ENCODE results near the gene ARL15.

ARL15 gene

GRCh38 chr5:54180630-54181031, 129.7 kb downstream of the ARL15 start:
- ATAC-seq (replicated peaks) (no peak), DNase-seq (no peak)
- no peaks in the 10 kb centered on the region for H3K36me3 Mint-ChIP-seq (ENCODE audit: insufficient read depth)
- H3K4me1 Mint-ChIP-seq (ENCODE audit: low read depth in 2 of 2), result peaks cover 11 to 36% of the 10 kb centered on the region in 2 donors
- no peaks in the 10 kb centered on the region for H3K9me3 Mint-ChIP-seq
- no peak overlapping the region for H3K4me3 Mint-ChIP-seq
- H3K27ac Mint-ChIP-seq, result no peak overlapping the region
- no peaks in the 10 kb centered on the region for H3K27me3 Mint-ChIP-seq

GRCh38 chr5:54178991-54179390, 131.4 kb downstream of the ARL15 start:
- ATAC-seq (replicated peaks) (no peak), DNase-seq (no peak)
- Mint-ChIP-seq H3K4me1 (ENCODE audit: low read depth in 2 of 2) (peaks cover 9 to 45% of the 10 kb centered on the region in 2 donors), H3K27ac (peak overlapping the region in 1 of 2 donors; percentile 77), H3K27me3 (no peaks in the 10 kb centered on the region), H3K9me3 (no peaks in the 10 kb centered on the region), H3K4me3 (no peak overlapping the region), H3K36me3 (ENCODE audit: insufficient read depth) (no peaks in the 10 kb centered on the region)

- no peak overlapping the region for H3K4me3 Mint-ChIP-seq
- no peak overlapping the region for H3K27ac Mint-ChIP-seq
- peaks cover 14 to 49% of the 10 kb centered on the region in 2 donors for H3K4me1 Mint-ChIP-seq (ENCODE audit: low read depth in 2 of 2)
- ATAC-seq (replicated peaks) (no peak), DNase-seq (no peak)
- no peaks in the 10 kb centered on the region for H3K36me3 Mint-ChIP-seq (ENCODE audit: insufficient read depth)
- no peaks in the 10 kb centered on the region for H3K9me3 Mint-ChIP-seq
- no peaks in the 10 kb centered on the region for H3K27me3 Mint-ChIP-seq
These were observed 132.2 kb downstream of the ARL15 start for GRCh38 chr5:54178207-54178606.

GRCh38 chr5:54177058-54177457, 133.3 kb downstream of the ARL15 start:
- H3K27me3 Mint-ChIP-seq, result no peaks in the 10 kb centered on the region
- H3K4me1 Mint-ChIP-seq (ENCODE audit: low read depth in 2 of 2), result peaks cover 18 to 55% of the 10 kb centered on the region in 2 donors
- peak overlapping the region in 1 of 2 donors; percentile 5 for H3K27ac Mint-ChIP-seq
- no peak for ATAC-seq (replicated peaks)
- DNase-seq, result no peak
- H3K4me3 Mint-ChIP-seq, result no peak overlapping the region
- H3K9me3 Mint-ChIP-seq, result no peaks in the 10 kb centered on the region
- H3K36me3 Mint-ChIP-seq (ENCODE audit: insufficient read depth), result no peaks in the 10 kb centered on the region

GRCh38 chr5:54176066-54176830, 134.1 kb downstream of the ARL15 start:
- ATAC-seq (replicated peaks) (no peak), DNase-seq (no peak)
- H3K4me1 Mint-ChIP-seq (ENCODE audit: low read depth in 2 of 2), result peaks cover 18 to 56% of the 10 kb centered on the region in 2 donors
- H3K9me3 Mint-ChIP-seq, result no peaks in the 10 kb centered on the region
- H3K27me3 Mint-ChIP-seq, result no peaks in the 10 kb centered on the region
- H3K36me3 Mint-ChIP-seq (ENCODE audit: insufficient read depth), result no peaks in the 10 kb centered on the region
- H3K27ac Mint-ChIP-seq, result peak overlapping the region in 1 of 2 donors; percentile 5
- no peak overlapping the region for H3K4me3 Mint-ChIP-seq

- Mint-ChIP-seq H3K4me1 (ENCODE audit: low read depth in 2 of 2) (peaks cover 18 to 48% of the 10 kb centered on the region in 2 donors), H3K27ac (no peak overlapping the region), H3K36me3 (ENCODE audit: insufficient read depth) (peaks cover 3% of the 10 kb centered on the region), H3K4me3 (no peak overlapping the region), H3K27me3 (no peaks in the 10 kb centered on the region), H3K9me3 (no peaks in the 10 kb centered on the region)
- ATAC-seq (replicated peaks) (no peak), DNase-seq (no peak)
These were observed 137.1 kb downstream of the ARL15 start for GRCh38 chr5:54173251-54173650.

GRCh38 chr5:54171645-54172384, 138.6 kb downstream of the ARL15 start:
- ATAC-seq (replicated peaks) (no peak), DNase-seq (no peak)
- Mint-ChIP-seq H3K4me1 (ENCODE audit: low read depth in 2 of 2) (peaks cover 14 to 38% of the 10 kb centered on the region in 2 donors), H3K4me3 (no peak overlapping the region), H3K36me3 (ENCODE audit: insufficient read depth) (peaks cover 6% of the 10 kb centered on the region), H3K27ac (no peak overlapping the region), H3K27me3 (no peaks in the 10 kb centered on the region), H3K9me3 (no peaks in the 10 kb centered on the region)

- H3K27ac Mint-ChIP-seq, result no peak overlapping the region
- H3K9me3 Mint-ChIP-seq, result no peaks in the 10 kb centered on the region
- H3K36me3 Mint-ChIP-seq (ENCODE audit: insufficient read depth), result peaks cover 6% of the 10 kb centered on the region
- no peaks in the 10 kb centered on the region for H3K27me3 Mint-ChIP-seq
- peaks cover 0 to 16% of the 10 kb centered on the region in 2 donors for H3K4me1 Mint-ChIP-seq (ENCODE audit: low read depth in 2 of 2)
- ATAC-seq (replicated peaks) (no peak), DNase-seq (no peak)
- no peak overlapping the region for H3K4me3 Mint-ChIP-seq
These were observed 144.7 kb downstream of the ARL15 start for GRCh38 chr5:54165687-54166086.

- Mint-ChIP-seq H3K27ac (no peak overlapping the region), H3K36me3 (ENCODE audit: insufficient read depth) (peaks cover 4% of the 10 kb centered on the region)
- ATAC-seq (replicated peaks), result no peak
These were observed 148.2 kb downstream of the ARL15 start for GRCh38 chr5:54162184-54162583.

GRCh38 chr5:54160329-54160728, 150.0 kb downstream of the ARL15 start:
- Mint-ChIP-seq H3K27ac (no peak overlapping the region), H3K9me3 (no peaks in the 10 kb centered on the region), H3K36me3 (ENCODE audit: insufficient read depth) (peaks cover 8% of the 10 kb centered on the region), H3K4me1 (ENCODE audit: low read depth in 2 of 2) (peaks cover 0 to 11% of the 10 kb centered on the region in 2 donors), H3K27me3 (no peaks in the 10 kb centered on the region), H3K4me3 (no peak overlapping the region)
- ATAC-seq (replicated peaks), result no peak
- no peak for DNase-seq

More at GRCh38 chr5:54162184-54162583, 148.2 kb downstream of the ARL15 start:
- Mint-ChIP-seq H3K4me1 (ENCODE audit: low read depth in 2 of 2) (peaks cover 0 to 7% of the 10 kb centered on the region in 2 donors), H3K27me3 (no peaks in the 10 kb centered on the region), H3K9me3 (no peaks in the 10 kb centered on the region), H3K4me3 (no peak overlapping the region)
- DNase-seq, result no peak

GRCh38 chr5:54159893-54160195, 150.5 kb downstream of the ARL15 start:
- Mint-ChIP-seq H3K36me3 (ENCODE audit: insufficient read depth) (peaks cover 8% of the 10 kb centered on the region), H3K27me3 (no peaks in the 10 kb centered on the region), H3K27ac (no peak overlapping the region), H3K4me1 (ENCODE audit: low read depth in 2 of 2) (peaks cover 0 to 11% of the 10 kb centered on the region in 2 donors), H3K9me3 (no peaks in the 10 kb centered on the region), H3K4me3 (no peak overlapping the region)
- no peak for ATAC-seq (replicated peaks)
- no peak for DNase-seq

- Mint-ChIP-seq H3K27ac (no peak overlapping the region), H3K36me3 (ENCODE audit: insufficient read depth) (peaks cover 8% of the 10 kb centered on the region), H3K4me1 (ENCODE audit: low read depth in 2 of 2) (peaks cover 0 to 11% of the 10 kb centered on the region in 2 donors), H3K9me3 (no peaks in the 10 kb centered on the region), H3K27me3 (no peaks in the 10 kb centered on the region), H3K4me3 (no peak overlapping the region)
- DNase-seq (no peak), ATAC-seq (replicated peaks) (no peak)
These were observed 151.1 kb downstream of the ARL15 start for GRCh38 chr5:54159153-54159892.

GRCh38 chr5:54156577-54156976, 153.8 kb downstream of the ARL15 start:
- no peak overlapping the region for H3K4me3 Mint-ChIP-seq
- ATAC-seq (replicated peaks) (no peak), DNase-seq (no peak)
- H3K4me1 Mint-ChIP-seq (ENCODE audit: low read depth in 2 of 2), result peaks cover 3 to 7% of the 10 kb centered on the region in 2 donors
- peak overlapping the region in 1 of 2 donors; percentile 36 for H3K27ac Mint-ChIP-seq
- H3K9me3 Mint-ChIP-seq, result no peaks in the 10 kb centered on the region
- H3K36me3 Mint-ChIP-seq (ENCODE audit: insufficient read depth), result peaks cover 8% of the 10 kb centered on the region
- no peaks in the 10 kb centered on the region for H3K27me3 Mint-ChIP-seq

Data from effector memory CD8-positive, alpha-beta T cell (primary cell).